ENCODE measurements around the gene MED13L. TPM values are rescaled to one million over a fixed set of nuclear protein-coding genes. Genes with fewer than 3 reads are reported as not detected.

MED13L gene
- polyA plus RNA-seq, 1 of the 3 experiments (the other 2 are of a cell fraction): 17.1 TPM

DNA sequence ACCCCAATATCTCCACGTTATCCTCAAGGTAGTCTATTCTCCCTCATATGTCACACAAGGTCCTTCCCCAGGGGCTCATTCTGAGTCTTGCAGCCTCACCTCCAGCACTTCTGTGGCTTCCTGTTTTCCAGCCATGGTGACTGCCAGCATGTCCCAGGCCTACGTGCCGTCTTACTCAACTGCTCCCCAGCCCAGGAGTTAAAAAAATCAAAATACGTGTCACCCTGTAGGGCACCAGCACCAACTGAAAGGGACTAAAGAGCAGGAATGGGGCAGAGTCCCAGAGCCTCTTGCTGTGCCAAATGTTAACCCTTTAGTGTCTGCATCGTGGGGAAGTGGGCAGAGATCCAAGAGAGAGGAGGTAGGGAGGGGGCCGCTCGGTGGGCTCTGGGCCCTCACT, 37.0 kb upstream of the MED13L start:
- DNase-seq: no peak
- ChIA-PET CTCF (no interaction called here), POLR2A (no interaction called here)

DNA sequence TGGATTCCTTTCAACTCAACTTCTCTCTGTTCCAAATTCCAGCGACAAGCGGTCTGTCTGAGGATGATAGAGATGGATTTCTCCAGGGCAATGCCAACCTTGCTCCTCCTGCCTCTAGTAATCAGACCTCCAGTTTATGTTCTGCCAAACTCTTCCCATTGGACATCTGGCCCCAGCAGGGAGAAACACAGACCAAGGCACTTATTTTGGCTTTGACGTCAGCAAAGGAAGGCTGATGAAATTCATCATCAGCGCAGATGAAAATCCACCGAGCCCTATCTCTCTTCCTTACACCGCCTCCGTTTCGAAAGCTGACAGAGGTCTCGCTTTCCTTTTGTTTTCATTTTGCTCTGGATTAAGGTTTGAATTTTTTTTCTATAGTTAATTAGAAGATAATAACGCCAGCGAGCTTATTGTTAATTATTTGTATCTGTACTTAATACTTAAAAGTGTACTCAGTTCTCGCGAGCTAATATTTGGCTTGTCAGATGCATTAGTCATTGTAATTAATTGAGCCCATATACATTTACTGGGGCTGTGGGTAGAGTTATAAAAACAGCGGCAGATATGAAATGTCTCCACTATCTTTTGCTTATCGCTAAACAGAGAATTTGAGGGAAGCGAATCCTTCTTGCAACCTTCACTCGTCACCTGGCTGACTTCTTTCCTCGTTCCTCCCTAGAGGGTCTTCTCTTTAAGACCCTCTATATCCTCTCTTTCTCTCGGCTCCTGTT, 35.9 kb upstream of the MED13L start:
- H3F3A ChIP-seq (replicated peaks; ENCODE audit: insufficient read depth): no peaks in the 10 kb centered on the region
- H3K9me3 ChIP-seq: peaks cover 10% of the 10 kb centered on the region; the same call in 1 of the 2 replicates
- POLR2A ChIA-PET: no interaction called here
- H4K20me1 ChIP-seq (ENCODE audit: insufficient read depth): no peaks in the 10 kb centered on the region
- no peak overlapping the region for H3K4me3 ChIP-seq (ENCODE audit: low read depth in 2 of 2, low read length in 1 of 2)
- H3K4me2 ChIP-seq: no peak overlapping the region
- H3K36me3 ChIP-seq (replicated peaks in 1 of 2; ENCODE audit: control insufficient read depth in 1 of 2, insufficient read depth in 2 of 2, low read length in 1 of 2): no peaks in the 10 kb centered on the region
- peaks cover 0 to 4% of the 10 kb centered on the region in 2 experiments; a peak in 2 of 4 replicates for H3K4me1 ChIP-seq (ENCODE audit: control insufficient read depth in 1 of 2, insufficient read depth in 2 of 2, low read depth in 1 of 2, low read length in 1 of 2)
- no peaks in the 10 kb centered on the region for H3K27me3 ChIP-seq (ENCODE audit: insufficient read depth)
- no peak for DNase-seq
- H3K27ac ChIP-seq (ENCODE audit: low read depth in 2 of 2, low read length in 1 of 2): no peak overlapping the region
- 88% methylated on average over 19 of the region's 19 CpGs for WGBS (ENCODE audit: low lambda C conversion rate)
- no peak overlapping the region for H3K9ac ChIP-seq
- no peak overlapping the region for H2AFZ ChIP-seq (ENCODE audit: low read depth)
- H3K9me2 ChIP-seq: no peaks in the 10 kb centered on the region
- TF ChIP-seq GABPA (IDR thresholded peaks at IDR 0.05; ENCODE audit: low read depth) (no peak), SIN3A (IDR thresholded peaks at IDR 0.05; ENCODE audit: borderline replicate concordance, low read depth, low read length) (no peak), NRF1 (IDR thresholded peaks at IDR 0.05; ENCODE audit: low read depth, low read length) (no peak), RFX5 (IDR thresholded peaks at IDR 0.05; ENCODE audit: low read length) (no peak), RXRA (IDR thresholded peaks at IDR 0.05; ENCODE audit: borderline replicate concordance, low read depth) (no peak)
- H3K79me2 ChIP-seq (ENCODE audit: insufficient read depth): no peaks in the 10 kb centered on the region
- CTCF ChIA-PET: no interaction called here

More for the DNA sequence above, 37.0 kb upstream of the MED13L start:
- no peaks in the 10 kb centered on the region for H3K36me3 ChIP-seq (replicated peaks in 1 of 2; ENCODE audit: control insufficient read depth in 1 of 2, insufficient read depth in 2 of 2, low read length in 1 of 2)
- peaks cover 9% of the 10 kb centered on the region for H3F3A ChIP-seq (replicated peaks; ENCODE audit: insufficient read depth)
- H3K4me2 ChIP-seq: no peak overlapping the region
- no peaks in the 10 kb centered on the region for H3K9me2 ChIP-seq
- H3K4me1 ChIP-seq (ENCODE audit: control insufficient read depth in 1 of 2, insufficient read depth in 2 of 2, low read depth in 1 of 2, low read length in 1 of 2): peaks cover 8 to 16% of the 10 kb centered on the region in 2 experiments
- H3K27me3 ChIP-seq (ENCODE audit: insufficient read depth): no peaks in the 10 kb centered on the region
- H4K20me1 ChIP-seq (ENCODE audit: insufficient read depth): no peaks in the 10 kb centered on the region
- 92% methylated on average over 7 of the region's 7 CpGs for WGBS (ENCODE audit: low lambda C conversion rate)
- no peak overlapping the region for H3K4me3 ChIP-seq (ENCODE audit: low read depth in 2 of 2, low read length in 1 of 2)
- H3K9me3 ChIP-seq: peaks cover 8% of the 10 kb centered on the region; the same call in 1 of the 2 replicates
- H3K79me2 ChIP-seq (ENCODE audit: insufficient read depth): no peaks in the 10 kb centered on the region
- TF ChIP-seq SIN3A (IDR thresholded peaks at IDR 0.05; ENCODE audit: borderline replicate concordance, low read depth, low read length): no peak
- TF ChIP-seq, protein P1, sequence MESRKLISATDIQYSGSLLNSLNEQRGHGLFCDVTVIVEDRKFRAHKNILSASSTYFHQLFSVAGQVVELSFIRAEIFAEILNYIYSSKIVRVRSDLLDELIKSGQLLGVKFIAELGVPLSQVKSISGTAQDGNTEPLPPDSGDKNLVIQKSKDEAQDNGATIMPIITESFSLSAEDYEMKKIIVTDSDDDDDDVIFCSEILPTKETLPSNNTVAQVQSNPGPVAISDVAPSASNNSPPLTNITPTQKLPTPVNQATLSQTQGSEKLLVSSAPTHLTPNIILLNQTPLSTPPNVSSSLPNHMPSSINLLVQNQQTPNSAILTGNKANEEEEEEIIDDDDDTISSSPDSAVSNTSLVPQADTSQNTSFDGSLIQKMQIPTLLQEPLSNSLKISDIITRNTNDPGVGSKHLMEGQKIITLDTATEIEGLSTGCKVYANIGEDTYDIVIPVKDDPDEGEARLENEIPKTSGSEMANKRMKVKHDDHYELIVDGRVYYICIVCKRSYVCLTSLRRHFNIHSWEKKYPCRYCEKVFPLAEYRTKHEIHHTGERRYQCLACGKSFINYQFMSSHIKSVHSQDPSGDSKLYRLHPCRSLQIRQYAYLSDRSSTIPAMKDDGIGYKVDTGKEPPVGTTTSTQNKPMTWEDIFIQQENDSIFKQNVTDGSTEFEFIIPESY (IDR thresholded peaks at IDR 0.05; ENCODE audit: borderline replicate concordance, low read depth): no peak
- H3K9ac ChIP-seq: no peak overlapping the region
- no peak overlapping the region for H3K27ac ChIP-seq (ENCODE audit: low read depth in 2 of 2, low read length in 1 of 2)
- no peak overlapping the region for H2AFZ ChIP-seq (ENCODE audit: low read depth)

DNA sequence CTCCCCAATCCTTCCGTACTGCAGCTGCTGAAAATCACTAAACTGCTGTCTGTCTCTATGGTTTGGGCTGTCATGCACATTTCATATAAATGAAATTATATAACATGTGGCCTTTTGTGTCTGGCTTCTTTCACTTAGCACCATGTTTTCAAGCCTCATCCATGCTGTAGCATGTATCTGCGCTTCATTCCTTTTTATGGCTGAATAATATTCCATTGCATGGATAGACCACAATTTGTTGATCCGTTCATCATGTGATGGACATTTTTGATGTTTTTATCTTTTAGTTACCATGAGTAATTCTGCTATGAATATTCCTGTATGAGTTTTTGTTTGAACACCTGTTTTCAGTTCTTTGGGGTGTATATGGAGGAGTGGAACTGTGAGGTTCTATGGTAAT, 32.6 kb upstream of the MED13L start:
- ChIA-PET POLR2A (no interaction called here), CTCF (no interaction called here)
- Histone ChIP-seq H4K20me1 (ENCODE audit: insufficient read depth) (no peaks in the 10 kb centered on the region), H3K9ac (no peak overlapping the region), H3K27me3 (ENCODE audit: insufficient read depth) (no peaks in the 10 kb centered on the region), H3K36me3 (replicated peaks in 1 of 2; ENCODE audit: control insufficient read depth in 1 of 2, insufficient read depth in 2 of 2, low read length in 1 of 2) (no peaks in the 10 kb centered on the region), H3K4me1 (ENCODE audit: control insufficient read depth in 1 of 2, insufficient read depth in 2 of 2, low read depth in 1 of 2, low read length in 1 of 2) (no peaks in the 10 kb centered on the region), H3F3A (replicated peaks; ENCODE audit: insufficient read depth) (no peaks in the 10 kb centered on the region), H3K4me2 (no peak overlapping the region), H3K9me2 (no peaks in the 10 kb centered on the region), H3K79me2 (ENCODE audit: insufficient read depth) (no peaks in the 10 kb centered on the region), H3K27ac (ENCODE audit: low read depth in 2 of 2, low read length in 1 of 2) (no peak overlapping the region), H3K9me3 (peaks cover 10% of the 10 kb centered on the region; the same call in 1 of the 2 replicates), H2AFZ (ENCODE audit: low read depth) (no peak overlapping the region), H3K4me3 (ENCODE audit: low read depth in 2 of 2, low read length in 1 of 2) (no peak overlapping the region)
- WGBS (ENCODE audit: low lambda C conversion rate): 91% methylated on average over 3 of the region's 3 CpGs
- TF ChIP-seq, protein P2, sequence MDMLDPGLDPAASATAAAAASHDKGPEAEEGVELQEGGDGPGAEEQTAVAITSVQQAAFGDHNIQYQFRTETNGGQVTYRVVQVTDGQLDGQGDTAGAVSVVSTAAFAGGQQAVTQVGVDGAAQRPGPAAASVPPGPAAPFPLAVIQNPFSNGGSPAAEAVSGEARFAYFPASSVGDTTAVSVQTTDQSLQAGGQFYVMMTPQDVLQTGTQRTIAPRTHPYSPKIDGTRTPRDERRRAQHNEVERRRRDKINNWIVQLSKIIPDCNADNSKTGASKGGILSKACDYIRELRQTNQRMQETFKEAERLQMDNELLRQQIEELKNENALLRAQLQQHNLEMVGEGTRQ (IDR thresholded peaks at IDR 0.05; ENCODE audit: borderline replicate concordance, low read depth, low read length): no peak
- TF ChIP-seq TAF1 (IDR thresholded peaks at IDR 0.05; ENCODE audit: borderline replicate concordance, low read depth, low read length) (no peak), NFIC (IDR thresholded peaks at IDR 0.05; ENCODE audit: borderline replicate concordance) (no peak), FOXM1 (IDR thresholded peaks at IDR 0.05; ENCODE audit: low read depth) (no peak), YY1 (IDR thresholded peaks at IDR 0.05; ENCODE audit: low read depth) (no peak)
- no peak for DNase-seq

Data from SK-N-SH (cell line).